HTERT RPE-1 (cell line): Measurements from ENCODE around the gene VPS8.

Experiments used
- in situ Hi-C: fragments of 300-500 bp; cut with MboI; formaldehyde crosslinking; loops from 4 replicates; pipeline ENCODE4 v1.14.3; 2020; ENCODE audit warnings: low sequenced_read_pairs

VPS8 gene

GRCh38 chr3:184780981-184781515 lies 30.9 kb upstream of the VPS8 start:
- in situ Hi-C loops, result no loop called here

GRCh38 chr3:184781801-184782200 lies 30.2 kb upstream of the VPS8 start:
- in situ Hi-C loops, result no loop called here

- in situ Hi-C loops, result no loop called here
Measured at GRCh38 chr3:184783319-184783718, 28.6 kb upstream of the VPS8 start.

GRCh38 chr3:184784731-184785500 lies 27.1 kb upstream of the VPS8 start:
- in situ Hi-C loops, result no loop called here

GRCh38 chr3:184785890-184786279 lies 26.1 kb upstream of the VPS8 start:
- in situ Hi-C loops, result no loop called here

- in situ Hi-C loops, result no loop called here
Measured at GRCh38 chr3:184786280-184786941, 25.6 kb upstream of the VPS8 start.

- in situ Hi-C loops, result no loop called here
Measured at GRCh38 chr3:184788751-184789150, 23.2 kb upstream of the VPS8 start.

- in situ Hi-C loops, result no loop called here
Measured at GRCh38 chr3:184789314-184789998, 22.5 kb upstream of the VPS8 start.

GRCh38 chr3:184791171-184791570 lies 20.8 kb upstream of the VPS8 start:
- in situ Hi-C loops, result no loop called here

GRCh38 chr3:184795522-184796190 lies 16.3 kb upstream of the VPS8 start:
- in situ Hi-C loops, result no loop called here

- in situ Hi-C loops, result no loop called here
Measured at GRCh38 chr3:184796551-184796950, 15.4 kb upstream of the VPS8 start.

GRCh38 chr3:184796954-184797353 lies 15.0 kb upstream of the VPS8 start:
- in situ Hi-C loops, result no loop called here

GRCh38 chr3:184798120-184798519 lies 13.8 kb upstream of the VPS8 start:
- in situ Hi-C loops, result no loop called here

- in situ Hi-C loops, result no loop called here
Measured at GRCh38 chr3:184800349-184800930, 11.5 kb upstream of the VPS8 start.

- in situ Hi-C loops, result no loop called here
Measured at GRCh38 chr3:184801241-184801785, 10.7 kb upstream of the VPS8 start.

GRCh38 chr3:184802150-184802549 lies 9.8 kb upstream of the VPS8 start:
- in situ Hi-C loops, result no loop called here

GRCh38 chr3:184804801-184805200 lies 7.2 kb upstream of the VPS8 start:
- in situ Hi-C loops, result no loop called here

GRCh38 chr3:184805351-184806038 lies 6.5 kb upstream of the VPS8 start:
- in situ Hi-C loops, result no loop called here

- in situ Hi-C loops, result no loop called here
Measured at GRCh38 chr3:184806567-184807271, 5.2 kb upstream of the VPS8 start.
